NCI-H1417 (cell line): ENCODE results near the gene KPRP.
A peak's percentile ranks its signal among the peaks of the same experiment; 100 is the strongest.

Experiments
- DNase-seq, 3 experiments: peaks; one replicate each; lab custom pipeline; 2025; lab: John Stamatoyannopoulos, UW

Gene KPRP

GRCh38 chr1:152770411-152770810, 12.6 kb downstream of the KPRP start:
- no peak for DNase-seq

- no peak for DNase-seq
These were observed 17.1 kb downstream of the KPRP start, which contains the start of gene LCE1F for GRCh38 chr1:152774875-152775274. LCE1F (plus strand) TSS chr1:152775140; CDS start chr1:152776372, 1,232 bp downstream.

GRCh38 chr1:152776361-152776760, 18.5 kb downstream of the KPRP start:
- DNase-seq: no peak

GRCh38 chr1:152777510-152778137, 19.8 kb downstream of the KPRP start:
- DNase-seq: no peak

GRCh38 chr1:152783095-152783494, 25.3 kb downstream of the KPRP start:
- DNase-seq: no peak

GRCh38 chr1:152786077-152786476, 28.3 kb downstream of the KPRP start, which contains the start of gene LCE1E:
LCE1E (plus strand) TSS chr1:152786257; CDS start chr1:152787300, 1,043 bp downstream.
- peak in 2 of 3 experiments; percentile 67 to 81 for DNase-seq

GRCh38 chr1:152795686-152796085, 37.9 kb downstream of the KPRP start:
- no peak for DNase-seq

- DNase-seq: no peak
These were observed 38.6 kb downstream of the KPRP start, which contains the start of gene LCE1D for GRCh38 chr1:152796421-152796820. LCE1D (plus strand) TSS chr1:152796721; CDS start chr1:152797795, 1,074 bp downstream.

- no peak for DNase-seq
These were observed 43.5 kb downstream of the KPRP start for GRCh38 chr1:152801333-152801732.

GRCh38 chr1:152806576-152806975, 48.8 kb downstream of the KPRP start, which contains the start of gene LCE1C:
LCE1C (minus strand) TSS chr1:152806651; CDS start chr1:152805478, 1,173 bp downstream.
- DNase-seq: no peak

- DNase-seq: no peak
These were observed 53.2 kb downstream of the KPRP start for GRCh38 chr1:152811050-152811449.
